ENCODE measurements around the gene SEPTIN2.

DNA sequence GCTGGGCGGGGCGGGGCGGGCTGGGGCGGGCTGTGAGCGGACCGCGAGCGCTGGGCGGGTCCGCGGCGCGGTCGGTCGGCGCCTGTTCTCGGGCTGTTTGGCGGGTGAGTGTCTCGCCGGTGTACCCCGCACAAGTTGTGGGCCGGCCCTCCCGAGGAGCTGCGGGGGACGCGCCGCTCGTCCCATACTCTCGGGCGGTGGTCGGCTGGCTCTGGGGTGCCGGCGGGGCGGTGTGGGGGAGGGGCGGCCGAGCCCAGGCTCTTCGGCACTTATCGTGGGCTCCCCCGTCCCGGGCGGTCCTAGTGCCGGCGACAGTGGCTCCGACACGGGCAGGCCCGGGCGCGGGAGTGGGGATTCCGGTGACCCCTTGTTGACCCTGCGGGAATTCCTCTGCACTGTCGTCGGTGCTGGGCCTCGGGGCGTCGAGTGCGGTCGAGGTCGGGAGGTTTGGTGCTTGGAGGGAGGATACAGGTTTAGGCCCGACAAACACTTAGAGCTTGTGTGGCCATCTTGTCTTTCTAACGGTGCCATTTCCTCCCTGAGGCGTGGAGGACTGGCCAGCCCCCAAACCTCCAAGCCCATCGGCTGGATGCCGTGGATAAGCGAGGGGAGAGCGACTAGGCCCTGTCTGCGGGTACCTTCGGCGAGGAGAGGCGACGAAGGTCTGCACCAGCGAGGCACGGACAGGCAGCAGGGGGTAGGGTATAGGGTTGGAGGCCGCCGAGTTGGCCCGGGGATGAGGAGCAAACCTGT lies at the start of gene SEPTIN2:
- TF ChIP-seq SUZ12 (IDR thresholded peaks at IDR 0.05; ENCODE audit: extremely low read depth, insufficient read depth, insufficient read length): no peak
- no peak for TF ChIP-seq YY1 (IDR thresholded peaks at IDR 0.05; ENCODE audit: insufficient read depth, insufficient read length)
- no peak for TF ChIP-seq ZNF274 (IDR thresholded peaks at IDR 0.05; ENCODE audit: low read depth, low read length)

Measured in NT2/D1 (cell line).